CD4-positive, alpha-beta T cell treated with Interleukin-21 for 1 hour (primary cell): ENCODE results near the gene CNTROB.
"Not testable (repeated sequence)": the region's sequence is repeated elsewhere in the genome, so short reads cannot be mapped to it uniquely, and the experiment has no call there.

Source experiments
- DNase-seq: peaks from one replicate; pipeline ENCODE4 v3.0.0-alpha.2; 2020

Gene CNTROB

GRCh38 chr17:7947651-7948050 lies 15.6 kb downstream of the CNTROB start:
- no peak for DNase-seq

- DNase-seq, result no peak
These were observed 18.6 kb downstream of the CNTROB start for GRCh38 chr17:7950578-7950977.

- DNase-seq, result peak; percentile 12
These were observed 19.3 kb downstream of the CNTROB start for GRCh38 chr17:7951143-7951792.

- DNase-seq, result not testable (repeated sequence)
These were observed 21.3 kb downstream of the CNTROB start for GRCh38 chr17:7953266-7953665.

- no peak for DNase-seq
These were observed 23.6 kb downstream of the CNTROB start for GRCh38 chr17:7955414-7956227.

- DNase-seq, result no peak
These were observed 24.4 kb downstream of the CNTROB start for GRCh38 chr17:7956228-7956965.

GRCh38 chr17:7959503-7960253 lies 27.7 kb downstream of the CNTROB start:
- DNase-seq, result no peak

GRCh38 chr17:7961421-7961820 lies 29.4 kb downstream of the CNTROB start:
- no peak for DNase-seq

GRCh38 chr17:7967751-7968150 lies 35.7 kb downstream of the CNTROB start:
- DNase-seq, result no peak

GRCh38 chr17:7969433-7969832 lies 37.4 kb downstream of the CNTROB start:
- no peak for DNase-seq

GRCh38 chr17:7971651-7972050 lies 39.6 kb downstream of the CNTROB start:
- DNase-seq, result no peak

GRCh38 chr17:7972131-7972785 lies 40.3 kb downstream of the CNTROB start:
- DNase-seq, result no peak

GRCh38 chr17:7974638-7975131 lies 42.7 kb downstream of the CNTROB start:
- DNase-seq, result no peak

- no peak for DNase-seq
These were observed 45.0 kb downstream of the CNTROB start for GRCh38 chr17:7977039-7977438.

- no peak for DNase-seq
These were observed 45.8 kb downstream of the CNTROB start for GRCh38 chr17:7977805-7978204.

- DNase-seq, result no peak
These were observed 50.2 kb downstream of the CNTROB start for GRCh38 chr17:7982173-7982572.

- no peak for DNase-seq
These were observed 50.7 kb downstream of the CNTROB start for GRCh38 chr17:7982666-7983065.

GRCh38 chr17:7984904-7985303 lies 52.9 kb downstream of the CNTROB start:
- no peak for DNase-seq

GRCh38 chr17:7987112-7987893 lies 55.3 kb downstream of the CNTROB start:
- no peak for DNase-seq

GRCh38 chr17:7988750-7989178 lies 56.8 kb downstream of the CNTROB start:
- peak; percentile 90 for DNase-seq
